ENCODE measurements around the gene BTC.
"Not testable (repeated sequence)": the region's sequence is repeated elsewhere in the genome, so short reads cannot be mapped to it uniquely, and the experiment has no call there.

Gene BTC

DNA sequence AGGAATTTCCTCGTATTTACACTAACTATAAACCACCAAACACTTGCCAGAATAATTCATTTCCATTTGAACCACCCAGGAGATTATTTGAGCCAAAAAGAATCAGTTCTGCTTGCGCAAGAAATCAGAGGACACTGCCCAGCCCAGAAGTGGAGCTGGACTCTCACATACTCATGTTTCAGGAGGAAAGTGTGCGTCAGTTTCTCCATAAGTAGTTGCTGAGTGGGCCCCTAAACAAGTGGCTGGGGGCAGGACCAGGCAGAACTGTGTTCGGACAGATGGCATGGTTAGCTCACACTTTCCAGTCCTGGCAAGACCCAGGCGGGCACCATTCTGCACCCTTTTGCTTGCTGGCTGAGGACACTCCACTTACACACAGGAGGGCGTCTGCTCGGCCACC lies 38.8 kb downstream of the BTC start:
- DNase-seq = no peak

DNA sequence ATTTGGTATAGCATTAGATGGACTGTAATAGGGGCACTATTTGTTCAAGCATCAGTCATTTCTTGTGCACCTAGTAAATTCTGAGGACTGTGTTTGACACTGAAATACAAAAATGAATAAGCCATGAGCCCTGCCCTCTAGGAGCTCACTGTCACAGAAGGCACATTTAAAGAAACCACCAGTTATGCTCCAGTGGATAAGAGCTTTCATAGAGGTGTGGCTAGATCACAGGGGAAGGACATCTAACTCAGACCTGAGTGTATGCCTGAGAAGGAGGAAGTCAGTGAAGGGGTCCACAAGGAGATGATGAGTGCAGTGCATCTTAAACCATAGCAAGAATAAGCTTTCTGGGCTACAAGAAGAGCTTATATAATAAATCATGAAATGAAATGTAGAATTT lies 40.1 kb downstream of the BTC start:
- DNase-seq = no peak

DNA sequence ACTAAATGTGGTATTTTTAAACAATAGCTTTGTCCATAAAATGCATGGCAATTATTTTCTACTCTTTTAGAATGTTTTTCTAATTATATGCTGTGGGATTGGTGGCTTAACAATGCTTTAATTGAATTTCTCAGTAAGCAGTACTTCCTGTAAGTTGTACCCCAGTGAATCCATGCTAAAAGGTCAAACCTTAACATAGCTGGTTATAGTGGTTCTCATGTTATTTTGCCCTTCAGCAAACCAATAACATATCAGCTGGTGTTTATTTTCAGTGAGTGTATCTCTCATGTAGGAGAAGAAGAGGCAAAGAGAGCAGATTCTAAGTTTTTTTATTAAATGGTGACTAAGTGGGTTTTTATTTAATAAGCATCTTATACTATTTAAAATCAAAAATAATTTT lies 41.5 kb downstream of the BTC start:
- no peak for DNase-seq

DNA sequence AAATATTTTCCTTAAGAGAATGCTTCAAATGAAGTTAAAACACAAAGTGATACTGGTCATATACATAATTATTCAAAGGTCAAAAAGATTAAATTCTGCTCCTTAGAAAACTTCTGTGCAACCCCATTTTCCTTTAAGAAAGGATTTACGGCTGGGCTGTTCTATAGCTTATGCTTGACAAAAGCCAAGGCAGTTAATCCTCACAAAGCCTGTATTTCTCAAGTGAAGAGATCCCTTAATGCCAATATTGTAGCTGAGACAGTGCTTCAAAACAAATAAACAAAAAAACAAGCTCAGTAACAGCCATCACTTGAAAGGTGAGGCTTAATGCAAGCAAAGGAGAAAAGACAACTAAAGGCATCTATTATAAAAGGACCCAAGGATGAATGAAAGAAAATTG lies 42.5 kb downstream of the BTC start:
- DNase-seq = no peak

DNA sequence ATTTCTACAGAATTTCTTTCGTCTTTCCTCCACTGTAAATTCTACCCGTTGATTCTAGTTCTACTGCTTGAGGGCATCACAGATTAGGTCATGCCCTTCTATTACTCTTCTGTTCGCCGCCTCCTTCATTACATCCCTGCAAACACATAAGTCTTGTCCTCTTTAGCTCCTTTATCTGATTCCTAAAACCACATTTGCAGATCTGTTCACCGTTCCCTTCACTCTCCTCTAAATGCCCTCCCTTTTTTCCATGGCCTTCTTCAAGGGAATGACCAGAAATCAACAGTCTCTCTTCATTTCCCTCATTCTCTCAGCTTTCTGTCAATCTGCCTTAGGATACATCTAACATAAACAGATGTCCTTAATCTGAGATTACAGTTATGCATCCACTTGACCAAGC lies 43.1 kb downstream of the BTC start:
- no peak for DNase-seq

DNA sequence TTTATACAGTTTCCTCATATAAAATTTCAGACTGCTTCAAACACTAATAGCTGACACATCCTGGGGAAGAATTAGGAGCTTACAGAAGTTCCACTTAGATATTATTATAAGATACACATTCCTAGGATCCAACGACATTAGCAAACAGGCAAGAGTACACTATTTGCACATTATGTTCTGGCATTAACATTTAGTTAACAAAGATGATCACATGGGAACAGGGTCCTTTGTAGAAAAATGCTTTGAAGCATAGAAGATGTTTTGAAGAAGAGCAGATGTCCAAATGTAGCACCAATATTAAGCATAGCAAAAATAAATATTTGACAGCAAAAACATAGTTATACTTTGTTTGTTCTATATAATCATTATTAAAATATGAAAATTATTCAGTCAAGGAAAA lies 52.1 kb downstream of the BTC start:
- DNase-seq = no peak

DNA sequence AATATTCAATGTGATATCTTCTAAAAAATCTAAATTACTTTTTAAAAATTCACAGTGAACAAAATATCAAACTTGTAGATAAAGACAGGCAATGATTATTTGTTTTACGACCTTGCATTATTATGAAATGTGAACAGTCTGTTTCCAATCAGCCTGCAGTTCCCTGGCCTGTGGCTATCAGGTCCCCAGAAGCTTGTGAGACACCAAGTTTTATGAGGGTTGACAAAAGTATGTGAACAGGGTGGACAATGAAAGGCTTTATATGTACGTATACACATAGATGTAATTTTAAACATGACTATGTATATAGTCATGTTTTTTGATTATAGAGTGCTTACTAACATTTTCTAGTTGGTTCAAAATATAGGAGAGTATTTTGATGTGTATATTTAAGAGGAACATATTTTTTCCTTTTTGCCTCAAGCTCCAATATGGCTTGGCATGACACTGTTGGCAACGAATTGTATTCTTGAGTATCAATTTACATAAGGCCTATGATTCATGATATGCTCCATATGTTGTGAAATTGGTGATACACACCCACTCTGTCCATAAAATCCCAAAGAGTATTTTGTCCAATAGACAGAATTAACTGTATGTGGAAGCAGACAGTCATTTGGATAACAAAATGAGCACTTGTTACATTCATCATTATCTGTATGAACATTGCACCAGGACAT lies 55.7 kb downstream of the BTC start:
- DNase-seq = no peak

DNA sequence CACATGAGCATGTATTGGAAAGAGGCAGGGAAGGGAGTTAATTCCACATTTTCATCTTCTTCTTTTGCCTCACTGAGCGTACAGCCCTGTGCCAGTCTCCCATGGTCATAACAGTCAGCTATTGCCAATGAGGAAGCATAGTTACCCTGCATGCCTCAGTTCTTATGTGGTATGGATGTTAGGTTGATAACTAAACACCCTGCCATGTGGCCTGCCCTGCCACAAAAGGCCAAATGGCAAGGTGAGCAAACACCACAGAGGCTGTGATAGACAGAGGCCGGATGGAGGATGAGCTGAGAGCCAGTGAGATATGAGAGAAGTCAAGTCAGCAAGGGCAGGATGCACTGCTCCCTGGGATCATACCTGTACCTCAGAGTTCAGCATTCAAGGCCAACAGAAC lies 59.3 kb downstream of the BTC start:
- DNase-seq = no peak

DNA sequence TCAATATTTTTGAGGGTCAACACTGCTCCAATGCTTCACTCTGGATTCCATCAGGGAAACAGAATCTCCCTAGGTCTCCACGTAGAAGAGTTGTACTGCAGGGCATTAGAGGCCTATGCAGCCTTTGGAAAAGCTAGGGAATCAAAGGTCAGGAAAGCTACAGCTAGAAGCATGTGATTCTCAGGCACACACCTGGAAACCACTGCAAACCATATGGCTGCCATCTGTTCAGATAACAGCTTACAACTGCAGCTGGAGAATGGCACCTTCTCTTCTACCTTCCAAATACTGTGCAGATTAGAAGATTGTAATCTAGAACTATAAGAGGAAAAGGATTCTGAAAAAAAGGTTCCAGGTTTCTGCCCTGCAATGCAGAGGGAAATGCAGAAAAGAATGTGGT lies 60.6 kb downstream of the BTC start:
- DNase-seq = no peak

DNA sequence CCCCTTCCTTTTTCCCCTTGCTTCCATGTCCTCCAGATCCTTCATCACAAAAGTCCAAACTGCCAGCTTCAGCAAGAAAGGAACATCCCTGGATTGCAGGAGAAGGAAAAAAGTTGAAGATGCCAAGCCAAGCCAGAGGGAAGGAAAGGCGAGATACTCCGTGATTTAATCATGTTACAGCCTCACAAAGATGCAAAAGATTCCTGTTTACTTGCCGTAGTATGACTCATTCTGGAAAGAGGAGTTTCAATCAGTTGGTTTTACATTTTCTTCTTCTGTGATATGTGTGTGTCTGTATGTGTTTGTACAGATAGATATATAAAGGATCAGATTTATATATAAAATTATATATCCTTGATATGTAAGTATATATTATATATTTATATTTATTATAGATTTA lies 69.3 kb downstream of the BTC start:
- DNase-seq = no peak

DNA sequence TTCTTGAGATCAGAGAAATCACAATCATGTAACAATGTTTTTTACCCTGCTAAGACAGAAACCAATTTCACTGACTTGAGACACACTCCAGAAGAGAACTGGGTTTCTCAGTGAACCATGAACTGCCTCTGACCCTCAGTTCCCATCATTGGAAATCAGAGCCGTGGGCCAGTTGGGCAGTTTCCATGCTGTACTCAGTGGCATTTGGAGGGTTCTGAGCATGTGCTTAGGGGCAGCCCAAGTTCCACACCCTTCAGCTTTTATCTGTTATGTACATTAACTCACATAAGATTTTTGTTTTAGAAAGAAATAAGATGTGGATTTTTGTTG lies 77.9 kb downstream of the BTC start:
- DNase-seq = no peak

DNA sequence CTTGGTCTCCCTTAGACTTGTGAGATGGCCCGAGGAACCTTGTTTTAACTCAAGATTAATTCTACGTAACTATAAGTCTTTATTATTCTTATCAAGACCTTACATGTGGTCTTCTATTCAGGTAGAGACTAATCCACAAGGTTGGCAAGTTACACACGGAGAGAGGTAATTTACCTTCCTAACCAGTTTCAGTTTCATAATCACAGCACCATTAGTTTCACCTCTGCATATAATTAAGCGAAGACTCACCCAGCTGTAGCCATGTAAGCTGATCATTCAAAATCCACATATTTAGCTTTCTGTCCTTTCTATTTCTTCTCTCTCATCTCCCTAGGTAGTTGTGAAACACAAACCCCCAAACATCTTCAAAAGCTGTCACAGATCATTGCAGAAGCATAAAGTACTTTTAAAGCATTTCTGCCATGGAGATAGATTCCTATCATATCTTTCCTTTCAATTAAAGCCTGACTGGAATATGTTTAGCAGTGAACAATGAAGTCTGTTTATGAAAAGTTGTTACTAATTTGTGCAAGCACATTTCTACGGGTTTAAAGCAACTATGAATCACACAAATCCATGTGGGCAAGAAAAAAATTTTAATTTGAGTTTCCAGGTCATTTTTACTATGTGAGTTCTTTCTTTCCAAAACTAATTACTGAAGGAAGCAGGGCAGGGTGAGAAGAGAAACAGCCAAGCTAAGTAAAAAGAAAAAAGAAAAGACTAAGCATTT lies 78.5 kb downstream of the BTC start:
- DNase-seq = no peak

DNA sequence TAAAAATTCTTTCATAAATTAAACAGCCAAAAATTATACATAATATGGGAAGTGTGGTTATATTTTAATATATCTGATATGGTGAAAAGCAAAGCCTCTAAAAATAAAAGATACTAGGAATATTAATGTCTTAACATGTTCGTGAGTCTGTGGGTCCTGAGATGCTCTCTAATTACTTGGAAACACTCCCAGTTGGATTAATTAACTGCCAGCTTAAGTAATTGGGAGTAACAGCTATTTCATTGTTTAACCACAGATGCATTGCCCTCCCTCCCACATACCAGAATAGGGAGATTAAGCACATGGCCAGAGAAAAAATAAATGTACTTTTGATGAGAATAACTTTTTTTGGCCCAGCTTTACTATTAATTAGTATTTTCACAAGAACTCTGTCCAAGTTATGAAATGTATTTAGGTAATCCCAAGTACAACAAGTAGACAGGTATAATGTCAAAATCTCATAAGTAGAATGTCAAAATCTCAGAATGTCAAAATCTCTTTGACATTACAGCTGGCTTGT lies 79.7 kb downstream of the BTC start:
- DNase-seq = no peak

DNA sequence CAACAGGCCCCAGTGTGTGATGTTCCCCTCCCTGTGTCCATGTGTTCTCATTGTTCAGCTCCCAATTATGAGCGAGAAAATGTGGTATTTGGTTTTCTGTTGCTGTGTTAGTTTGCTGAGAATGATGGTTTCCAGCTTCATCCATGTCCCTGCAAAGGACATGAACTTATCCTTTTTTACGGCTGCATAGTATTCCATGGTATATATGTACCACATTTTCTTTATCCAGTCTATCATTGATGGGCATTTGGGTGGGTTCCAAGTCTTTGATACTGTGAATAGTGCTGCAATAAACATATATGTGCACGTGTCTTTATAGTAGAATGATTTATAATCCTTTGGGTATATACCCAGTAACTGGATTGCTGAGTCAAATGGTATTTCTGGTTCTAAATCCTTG lies 86.2 kb downstream of the BTC start:
- DNase-seq = not testable (repeated sequence)

All from midbrain (tissue), 1 donor.